Endodermal cell (in vitro differentiated cells): ENCODE measurements around the gene SLC22A2. TPM values are rescaled to one million over a fixed set of nuclear protein-coding genes. Genes with fewer than 3 reads are reported as not detected.

Experiments
- DNase-seq: peaks from one replicate; pipeline ENCODE4 v3.0.0-alpha.2; 2017
- H3K27ac ChIP-seq: 2 replicates; pipeline ENCODE4 v1.5.1; 2013; ENCODE audit warnings: mild to moderate bottlenecking, low read depth, low read length, moderate library complexity
- H3K27me3 ChIP-seq: 2 replicates; pipeline ENCODE4 v1.6.1; 2013; ENCODE audit warnings: mild to moderate bottlenecking, low read length, moderate library complexity; ENCODE audit not compliant: insufficient read depth, control insufficient read depth, poor library complexity, severe bottlenecking
- H3K36me3 ChIP-seq: 2 replicates; pipeline ENCODE4 v1.7.0; 2013; ENCODE audit warnings: mild to moderate bottlenecking, low read length, moderate library complexity; ENCODE audit not compliant: control insufficient read depth, insufficient read depth
- H3K4me1 ChIP-seq: one replicate; pipeline ENCODE4 v1.7.0; 2013; ENCODE audit warnings: low read length; ENCODE audit not compliant: control insufficient read depth, insufficient read depth
- H3K4me3 ChIP-seq: 2 replicates; pipeline ENCODE4 v1.5.1; 2013; ENCODE audit warnings: mild to moderate bottlenecking, low read length, moderate library complexity
- H3K9ac ChIP-seq: 2 replicates; pipeline ENCODE4 v1.6.1; 2013; ENCODE audit warnings: mild to moderate bottlenecking, low read length, moderate library complexity; ENCODE audit not compliant: poor library complexity, severe bottlenecking; ENCODE audit errors: extremely low read depth
- H3K9me3 ChIP-seq: 2 replicates; pipeline ENCODE4 v1.6.1; 2013; ENCODE audit warnings: mild to moderate bottlenecking, low read length, moderate library complexity; ENCODE audit not compliant: control insufficient read depth
- H3K27ac Mint-ChIP-seq: 2 replicates; pipeline ENCODE4 v1.8.0; 2020; ENCODE audit warnings: mixed read lengths
- H3K27me3 Mint-ChIP-seq: 2 replicates; pipeline ENCODE4 v1.8.0; 2021; ENCODE audit warnings: mild to moderate bottlenecking, mixed read lengths; ENCODE audit not compliant: insufficient read depth
- H3K36me3 Mint-ChIP-seq: 2 replicates; pipeline ENCODE4 v1.8.0; 2020; ENCODE audit warnings: low read depth, mixed read lengths
- H3K4me1 Mint-ChIP-seq: 2 replicates; pipeline ENCODE4 v1.8.0; 2020; ENCODE audit warnings: mixed read lengths
- H3K4me3 Mint-ChIP-seq: 2 replicates; pipeline ENCODE4 v1.8.0; 2020; ENCODE audit warnings: mild to moderate bottlenecking, moderate library complexity, mixed read lengths
- H3K9me3 Mint-ChIP-seq: 2 replicates; pipeline ENCODE4 v1.8.0; 2020; ENCODE audit warnings: mild to moderate bottlenecking, mixed read lengths
- WGBS, 2 experiments: methylation state at CpG; one replicate each; pipeline versions ENCODE4 v1.1.5 to v1.1.7; 2013; ENCODE audit warnings: missing lambda C conversion rate in 2 of 2, mixed read lengths in 1 of 2; ENCODE audit not compliant: insufficient coverage in 1 of 2, insufficient read length in 1 of 2; 5-methylcytosine and 5-hydroxymethylcytosine counted together
- total RNA-seq, 2 donors: library from RNA; stranded (reverse); fragmentation: NEBNext Ultra II Directional in 1 of 2; extraction: Animal tissue kit (Norgen Biotek cat#: 25700) in 1 of 2; gene quantifications; 2 replicates in 1 of 2; 3 replicates in 1 of 2; pipeline ENCODE4 v1.2.1, GENCODE V29; 2021
- TF ChIP-seq, protein P1 (sequence below): fragments of 200-600 bp; sonication (generic); conservative IDR thresholded peaks from 2 replicates; pipeline ENCODE4 v1.5.0; 2021; ENCODE audit warnings: antibody characterized with exemption, mild to moderate bottlenecking

Gene SLC22A2
- total RNA-seq, 2 donors from 2014 or later = 0.64 to 1.00 TPM

GRCh38 chr6:160259143-160259425, 463 bp upstream of the SLC22A2 start:
- H3K9me3 Mint-ChIP-seq = no peaks in the 10 kb centered on the region
- H3K4me1 ChIP-seq = peaks cover 14% of the 10 kb centered on the region
- no peaks in the 10 kb centered on the region for H3K27me3 ChIP-seq
- no peak overlapping the region for H3K4me3 ChIP-seq
- H3K36me3 ChIP-seq = no peaks in the 10 kb centered on the region
- H3K9ac ChIP-seq = no peak overlapping the region
- no peak overlapping the region for H3K27ac Mint-ChIP-seq
- H3K27me3 Mint-ChIP-seq = no peaks in the 10 kb centered on the region
- H3K4me1 Mint-ChIP-seq = peaks cover 49% of the 10 kb centered on the region
- no peak for DNase-seq
- no peak overlapping the region for H3K27ac ChIP-seq
- TF ChIP-seq, protein P1, sequence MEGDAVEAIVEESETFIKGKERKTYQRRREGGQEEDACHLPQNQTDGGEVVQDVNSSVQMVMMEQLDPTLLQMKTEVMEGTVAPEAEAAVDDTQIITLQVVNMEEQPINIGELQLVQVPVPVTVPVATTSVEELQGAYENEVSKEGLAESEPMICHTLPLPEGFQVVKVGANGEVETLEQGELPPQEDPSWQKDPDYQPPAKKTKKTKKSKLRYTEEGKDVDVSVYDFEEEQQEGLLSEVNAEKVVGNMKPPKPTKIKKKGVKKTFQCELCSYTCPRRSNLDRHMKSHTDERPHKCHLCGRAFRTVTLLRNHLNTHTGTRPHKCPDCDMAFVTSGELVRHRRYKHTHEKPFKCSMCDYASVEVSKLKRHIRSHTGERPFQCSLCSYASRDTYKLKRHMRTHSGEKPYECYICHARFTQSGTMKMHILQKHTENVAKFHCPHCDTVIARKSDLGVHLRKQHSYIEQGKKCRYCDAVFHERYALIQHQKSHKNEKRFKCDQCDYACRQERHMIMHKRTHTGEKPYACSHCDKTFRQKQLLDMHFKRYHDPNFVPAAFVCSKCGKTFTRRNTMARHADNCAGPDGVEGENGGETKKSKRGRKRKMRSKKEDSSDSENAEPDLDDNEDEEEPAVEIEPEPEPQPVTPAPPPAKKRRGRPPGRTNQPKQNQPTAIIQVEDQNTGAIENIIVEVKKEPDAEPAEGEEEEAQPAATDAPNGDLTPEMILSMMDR = no peak
- H3K9me3 ChIP-seq = no peaks in the 10 kb centered on the region
- 95 to 96% methylated on average over 7 to 8 of the region's 8 CpGs for WGBS, 2 experiments
- H3K36me3 Mint-ChIP-seq = no peaks in the 10 kb centered on the region
- H3K4me3 Mint-ChIP-seq = no peak overlapping the region

DNA sequence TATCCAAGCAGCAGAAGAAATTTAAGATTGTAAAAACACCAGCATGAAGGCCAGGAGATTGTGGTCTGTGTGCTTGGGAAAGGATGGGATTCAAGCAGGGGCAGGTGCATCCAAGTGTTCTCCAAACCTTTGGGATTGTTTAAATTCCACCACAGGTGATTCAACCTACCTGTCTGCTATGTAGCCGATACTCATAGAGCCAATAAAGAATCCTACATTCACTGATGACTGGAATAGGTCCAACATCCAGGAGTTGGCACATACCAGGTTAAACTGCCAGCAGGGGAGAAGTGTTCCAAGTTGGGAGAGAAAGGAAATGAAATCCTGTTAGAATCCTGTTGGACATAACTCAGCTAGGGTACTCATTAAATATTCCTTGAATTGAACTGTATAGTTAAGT, 2.2 kb downstream of the SLC22A2 start:
- no peaks in the 10 kb centered on the region for H3K36me3 ChIP-seq
- WGBS, 2 experiments = 81% methylated on average over 1 of the region's 1 CpG; no CpG with 5 or more reads in 1 of the 2 experiments
- no peak overlapping the region for H3K4me3 Mint-ChIP-seq
- no peak overlapping the region for H3K27ac Mint-ChIP-seq
- peaks cover 14% of the 10 kb centered on the region for H3K4me1 ChIP-seq
- H3K27me3 ChIP-seq = no peaks in the 10 kb centered on the region
- TF ChIP-seq, protein P1 = no peak
- no peaks in the 10 kb centered on the region for H3K9me3 Mint-ChIP-seq
- no peaks in the 10 kb centered on the region for H3K9me3 ChIP-seq
- no peak overlapping the region for H3K4me3 ChIP-seq
- H3K9ac ChIP-seq = no peak overlapping the region
- no peaks in the 10 kb centered on the region for H3K27me3 Mint-ChIP-seq
- no peak for DNase-seq
- peaks cover 46% of the 10 kb centered on the region for H3K4me1 Mint-ChIP-seq
- H3K27ac ChIP-seq = no peak overlapping the region
- H3K36me3 Mint-ChIP-seq = no peaks in the 10 kb centered on the region

DNA sequence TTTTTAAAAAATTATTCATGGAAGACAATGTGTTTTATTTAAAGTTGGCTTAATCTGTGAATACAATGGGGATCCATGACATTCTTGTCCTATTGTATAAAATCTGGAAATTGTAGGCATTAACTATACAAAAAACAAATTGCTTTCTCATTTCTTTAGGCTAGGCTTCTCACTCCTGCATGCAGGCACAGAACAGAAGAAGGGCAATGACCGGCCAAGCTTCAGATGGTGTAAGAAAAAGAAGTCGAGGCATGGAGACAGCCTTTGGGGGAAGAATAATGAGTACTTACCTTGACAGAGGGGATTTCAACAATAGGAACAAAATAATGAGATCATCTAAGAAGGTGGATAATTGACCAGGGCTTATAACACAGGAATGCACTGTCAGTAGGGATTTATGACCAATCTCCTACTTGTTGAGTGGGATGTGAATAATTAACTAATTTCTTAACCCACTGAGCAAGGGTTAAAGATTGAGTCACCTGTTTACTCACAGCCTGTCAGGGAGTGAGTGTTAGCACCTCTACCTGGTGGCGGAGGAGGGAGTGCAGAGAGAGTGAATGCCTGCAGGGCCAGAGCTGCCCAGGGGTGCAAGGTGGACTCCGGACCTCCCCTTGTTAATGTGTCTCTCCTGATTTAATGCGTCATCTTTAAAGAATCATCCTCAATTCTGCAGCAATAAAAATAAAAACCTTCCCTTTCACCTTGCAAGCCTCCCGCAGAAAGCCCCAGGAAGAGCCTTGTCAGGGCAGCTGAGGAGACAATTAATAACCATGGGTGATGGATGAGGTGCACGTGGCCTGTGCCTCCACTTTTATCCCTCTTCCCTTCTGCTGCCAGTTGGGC, 3.9 kb downstream of the SLC22A2 start:
- no peaks in the 10 kb centered on the region for H3K27me3 Mint-ChIP-seq

More for the DNA sequence above, 3.9 kb downstream of the SLC22A2 start:
- H3K27ac ChIP-seq = no peak overlapping the region
- H3K36me3 ChIP-seq = no peaks in the 10 kb centered on the region
- Mint-ChIP-seq H3K4me3 (no peak overlapping the region), H3K9me3 (no peaks in the 10 kb centered on the region), H3K4me1 (peaks cover 50% of the 10 kb centered on the region), H3K27ac (peak overlapping the region; percentile 33), H3K36me3 (no peaks in the 10 kb centered on the region)
- WGBS, 2 experiments = 65 to 74% methylated on average over 4 to 7 of the region's 7 CpGs
- DNase-seq = peak; percentile 75
- no peak overlapping the region for H3K4me3 ChIP-seq
- no peaks in the 10 kb centered on the region for H3K9me3 ChIP-seq
- no peaks in the 10 kb centered on the region for H3K27me3 ChIP-seq
- peaks cover 9% of the 10 kb centered on the region for H3K4me1 ChIP-seq
- H3K9ac ChIP-seq = no peak overlapping the region
- TF ChIP-seq, protein P1 = peak; percentile 50
